ENCODE data around the gene KAT2B. TPM values are rescaled to one million over a fixed set of nuclear protein-coding genes. Genes with fewer than 3 reads are reported as not detected.

Gene KAT2B
- total and polyA plus RNA-seq, 2 of the 8 experiments (the other 6 are each of a cell fraction or from before 2014, with no cell fraction given) = 0.24 to 0.91 TPM

- Histone ChIP-seq H3K4ac (replicated peaks; ENCODE audit: insufficient read length, low read depth, low read length) (no peak overlapping the region), H3K23me2 (ENCODE audit: low read depth, low read length) (peaks cover 7% of the 10 kb centered on the region; the same call in 1 of the 2 replicates), H3K79me1 (ENCODE audit: low read depth, low read length) (no peaks in the 10 kb centered on the region), H4K5ac (ENCODE audit: insufficient read length, low read depth, low read length) (no peak overlapping the region), H4K91ac (replicated peaks; ENCODE audit: insufficient read length, low read length) (no peak overlapping the region), H3K79me2 (ENCODE audit: control insufficient read depth in 1 of 2, insufficient read depth in 2 of 2, low read length in 2 of 2) (no peaks in the 10 kb centered on the region), H2AK5ac (ENCODE audit: low read depth, low read length) (no peak overlapping the region), H2BK120ac (replicated peaks; ENCODE audit: low read depth, low read length) (no peak overlapping the region), H4K8ac (ENCODE audit: extremely low read depth, insufficient read depth, low read length) (no peak overlapping the region; the same call in 1 of the 2 replicates), H2BK12ac (ENCODE audit: low read depth, low read length) (no peak overlapping the region), H3K4me2 (ENCODE audit: insufficient read depth in 1 of 2, low read depth in 2 of 2, low read length in 2 of 2) (peak overlapping the region; percentile 85 to 89), H3K9me3 (ENCODE audit: insufficient read depth in 2 of 2, low read depth in 1 of 2, low read length in 1 of 2) (no peaks in the 10 kb centered on the region), H3K36me3 (ENCODE audit: control insufficient read depth in 2 of 4, insufficient read depth in 4 of 4, low read length in 3 of 4) (no peaks in the 10 kb centered on the region), H3K4me1 (replicated peaks in 1 of 4; ENCODE audit: control insufficient read depth in 3 of 4, insufficient read depth in 4 of 4, low read length in 3 of 4) (peaks cover 0 to 2% (median under 1%) of the 10 kb centered on the region in 4 experiments; a peak in 2 of 7 replicates), H3K27me3 (replicated peaks in 1 of 4; ENCODE audit: control insufficient read depth in 3 of 4, extremely low read depth in 1 of 4, insufficient read depth in 3 of 4, low read length in 3 of 4) (peaks cover 0 to 8% (median 4%) of the 10 kb centered on the region in 4 experiments; a peak in 2 of 7 replicates), H3K14ac (ENCODE audit: insufficient read length) (no peak overlapping the region), H2AFZ (ENCODE audit: low read length) (0 out of 2 replicates have a peak overlapping the region, but pooled peaks have one; percentile 52), H2BK5ac (ENCODE audit: low read depth, low read length) (no peak overlapping the region; the same call in 1 of the 2 replicates), H2BK20ac (ENCODE audit: low read length) (no peak overlapping the region), H3K18ac (ENCODE audit: extremely low read depth, low read length) (peak overlapping the region; percentile 71), H3K4me3 (ENCODE audit: extremely low read depth in 1 of 4, insufficient read depth in 2 of 4, low read depth in 3 of 4, low read length in 4 of 4) (peak overlapping the region; percentile 39 to 75 (median 70)), H3K9ac (replicated peaks in 1 of 4; ENCODE audit: extremely low read depth in 1 of 4, low read depth in 3 of 4, low read length in 3 of 4) (peak overlapping the region in 1 of 4 experiments; percentile 50; a peak in 1 of 7 replicates), H2BK15ac (ENCODE audit: low read length) (no peak overlapping the region), H3K56ac (replicated peaks; ENCODE audit: insufficient read length, low read depth, low read length) (no peak overlapping the region), H3K23ac (ENCODE audit: insufficient read length) (no peak overlapping the region), H3K27ac (ENCODE audit: low read depth, low read length) (no peak overlapping the region), H4K20me1 (replicated peaks in 1 of 2; ENCODE audit: control insufficient read depth in 1 of 2, insufficient read depth in 2 of 2, low read length in 2 of 2) (peaks cover 0 to 7% of the 10 kb centered on the region in 2 experiments)
- ChIA-PET CTCF (ENCODE audit: partially characterized antibody) (interaction anchor here (0.7 to 1.8 kb wide), 8 partner anchors 28 to 115 kb away, joined by 3 to 6 read pairs (median 3); no protein-coding TSS in a partner anchor), POLR2A (ENCODE audit: partially characterized antibody) (interaction anchor here (0.6 to 1.4 kb wide), 4 partner anchors 11 to 95 kb away, joined by 3 read pairs; no protein-coding TSS in a partner anchor)
- WGBS, 2 experiments (ENCODE audit: extremely low coverage in 1 of 2, insufficient coverage in 1 of 2, insufficient read length in 1 of 2, insufficient replicate concordance in 2 of 2, low coverage in 1 of 2, low lambda C conversion rate in 2 of 2, missing lambda C conversion rate in 1 of 2) = 2% methylated on average over 17 of the region's 64 CpGs; no CpG with 5 or more reads in 1 of the 2 experiments
- FAIRE-seq (no peak), DNase-seq (ENCODE audit: low read depth in 1 of 2, low spot score in 2 of 2) (peak in 1 of 2 experiments; percentile 71)
- TF ChIP-seq BRCA1 (IDR thresholded peaks at IDR 0.05; ENCODE audit: low read depth, low read length) (no peak), ATF3 (IDR thresholded peaks at IDR 0.05; ENCODE audit: insufficient read depth, low read depth, low read length) (no peak), KDM4A (IDR thresholded peaks at IDR 0.05; ENCODE audit: low read depth, low read length, severe bottlenecking) (peak; percentile 52), ASH2L (IDR thresholded peaks at IDR 0.05; ENCODE audit: low read length) (peak; percentile 45), MAFK (IDR thresholded peaks at IDR 0.05; ENCODE audit: low read depth, low read length) (no peak), SAP30 (IDR thresholded peaks at IDR 0.05; ENCODE audit: insufficient read depth, insufficient replicate concordance, low read length) (peak; percentile 6), PHF8 (conservative IDR thresholded peaks at IDR 0.05; ENCODE audit: low read depth, low read length) (0 out of 2 replicates have a peak, but pooled peaks have one; percentile 17), CREB1 (IDR thresholded peaks at IDR 0.05) (no peak), RAD21 (IDR thresholded peaks at IDR 0.05 in 1 of 2, conservative IDR thresholded peaks at IDR 0.05 in 1 of 2; ENCODE audit: low read depth in 2 of 2, low read length in 2 of 2) (peak in 1 of 2 experiments; percentile 7; a peak in 1 of 4 replicates), CEBPB (IDR thresholded peaks at IDR 0.05; ENCODE audit: low read depth, low read length) (no peak), TBP (IDR thresholded peaks at IDR 0.05; ENCODE audit: low read depth, low read length) (no peak)
These were observed 426 bp downstream of the KAT2B start for GRCh38 chr3:20040548-20041196.
